ENCODE data around the gene PTPN9. TPM values are rescaled to one million over a fixed set of nuclear protein-coding genes. Genes with fewer than 3 reads are reported as not detected.
"Not testable (repeated sequence)": the region's sequence is repeated elsewhere in the genome, so short reads cannot be mapped to it uniquely, and the experiment has no call there.

Gene PTPN9
- total RNA-seq, 1 donor from 2014 or later, result 35.4 TPM

DNA sequence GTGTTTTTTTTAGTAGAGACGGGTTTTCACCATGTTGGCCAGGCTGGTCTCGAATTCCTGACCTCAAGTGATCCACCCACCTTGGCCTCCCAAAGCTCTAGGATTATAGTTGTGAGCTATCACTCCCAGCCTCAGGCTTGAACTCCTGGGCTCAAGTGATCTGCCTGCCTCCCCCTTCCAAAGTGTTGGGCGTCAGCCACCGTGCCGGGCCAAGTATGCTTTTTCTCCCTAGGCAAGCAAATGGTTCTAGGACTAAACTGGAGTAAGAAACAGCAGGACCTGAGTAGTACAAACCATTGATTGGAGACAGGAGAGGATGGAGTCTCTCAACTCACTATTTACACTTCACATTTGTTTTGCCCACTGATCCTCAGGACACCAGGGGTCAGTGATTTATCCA is 4.6 kb upstream of the PTPN9 start:
- DNase-seq (ENCODE audit: low spot score), result no peak

DNA sequence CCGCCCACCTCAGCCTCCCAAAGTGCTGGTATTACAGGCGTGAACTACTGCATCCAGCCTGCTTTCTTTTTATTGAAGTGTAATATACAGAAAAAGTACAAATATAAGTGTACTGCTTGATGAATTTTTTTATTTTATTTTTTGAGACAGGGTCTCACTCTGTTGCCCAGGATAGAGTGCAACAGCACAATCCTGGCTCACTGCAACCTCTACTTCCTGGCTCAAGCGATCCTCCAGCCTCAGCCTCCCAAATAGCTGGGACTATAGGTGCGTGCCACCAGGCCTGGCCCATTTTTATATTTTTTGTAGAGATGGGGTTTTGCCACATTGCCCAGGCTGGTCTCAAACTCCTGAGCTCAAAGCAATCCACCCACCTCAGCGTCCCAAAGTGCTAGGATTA is 3.8 kb upstream of the PTPN9 start:
- not testable (repeated sequence) for DNase-seq (ENCODE audit: low spot score)

- DNase-seq (ENCODE audit: low spot score), result no peak
Measured at GRCh38 chr15:75578173-75578947, 755 bp downstream of the PTPN9 start.

DNA sequence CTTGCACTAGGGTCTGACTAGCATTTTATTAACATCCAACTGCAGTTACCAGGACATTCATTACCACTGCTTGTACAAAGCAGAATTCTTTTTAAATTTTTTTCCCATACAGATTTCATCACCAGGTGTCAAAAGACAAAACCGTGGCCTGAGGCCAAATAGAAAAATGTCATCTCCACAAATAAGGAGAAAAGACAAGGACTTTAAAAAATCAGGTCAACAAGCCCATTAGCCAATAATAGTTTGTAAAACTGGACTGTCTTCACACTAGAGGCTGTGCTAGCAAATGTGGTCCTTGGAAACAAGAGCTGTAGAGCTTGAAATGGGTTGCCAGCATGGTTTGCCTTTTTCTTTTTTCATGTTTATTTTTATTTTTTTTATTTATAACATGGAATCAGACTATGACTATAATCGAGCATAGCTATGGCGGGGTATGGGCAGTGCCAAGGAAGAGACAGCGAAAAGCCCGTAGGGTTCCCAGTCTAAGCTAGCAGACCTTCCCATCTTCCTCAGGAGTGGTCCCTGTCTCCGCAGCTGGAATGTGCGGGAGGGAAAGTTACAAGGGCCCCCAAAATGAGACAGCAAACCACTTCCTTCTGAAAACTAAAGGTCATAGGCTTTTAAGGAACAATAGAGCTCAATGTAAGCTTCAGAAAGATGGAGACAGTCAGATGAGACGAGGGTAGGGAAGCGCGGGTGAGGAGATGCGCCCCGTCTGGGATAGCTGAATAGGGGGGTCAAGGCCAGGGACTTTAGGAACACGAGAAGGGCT is 1.5 kb downstream of the PTPN9 start:
- no peak for DNase-seq (ENCODE audit: low spot score)

- DNase-seq (ENCODE audit: low spot score), result no peak
Measured at GRCh38 chr15:75573648-75574384, 5.3 kb downstream of the PTPN9 start.

DNA sequence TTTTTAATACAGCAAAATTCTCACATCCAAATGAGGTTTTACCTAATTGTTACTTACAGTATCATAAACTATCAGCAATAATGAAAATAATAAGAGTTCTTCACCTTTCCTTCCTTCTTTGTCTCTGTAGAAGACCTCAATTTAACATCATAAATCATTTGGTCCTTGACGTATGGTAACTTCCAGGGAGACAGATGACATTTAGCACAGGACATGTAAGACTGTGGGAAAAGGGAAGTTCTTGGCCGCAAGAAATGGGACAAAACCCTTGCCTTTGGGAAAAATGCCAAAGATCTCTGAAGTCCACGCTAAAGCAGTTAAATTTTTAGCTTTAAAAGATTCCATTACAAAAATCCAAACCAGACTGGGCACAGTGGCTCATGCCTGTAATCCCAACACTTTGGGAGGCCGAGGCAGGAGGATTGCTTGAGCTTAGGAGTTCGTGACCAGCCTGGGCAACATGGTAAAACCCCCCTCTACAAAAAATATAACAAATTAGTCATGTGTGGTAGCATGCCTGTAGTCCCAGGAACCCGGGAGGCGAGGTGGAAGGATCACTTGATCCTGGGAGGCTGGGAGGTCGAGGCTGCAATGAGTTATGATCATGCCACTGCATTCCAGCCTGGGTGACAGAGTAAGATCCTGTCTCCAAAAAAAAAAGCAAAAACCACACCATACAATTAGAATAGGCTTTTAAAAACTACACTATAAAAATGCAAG is 8.8 kb downstream of the PTPN9 start:
- no peak for DNase-seq (ENCODE audit: low spot score)

- DNase-seq (ENCODE audit: low spot score), result no peak
Measured at GRCh38 chr15:75565062-75565970, 13.8 kb downstream of the PTPN9 start.

DNA sequence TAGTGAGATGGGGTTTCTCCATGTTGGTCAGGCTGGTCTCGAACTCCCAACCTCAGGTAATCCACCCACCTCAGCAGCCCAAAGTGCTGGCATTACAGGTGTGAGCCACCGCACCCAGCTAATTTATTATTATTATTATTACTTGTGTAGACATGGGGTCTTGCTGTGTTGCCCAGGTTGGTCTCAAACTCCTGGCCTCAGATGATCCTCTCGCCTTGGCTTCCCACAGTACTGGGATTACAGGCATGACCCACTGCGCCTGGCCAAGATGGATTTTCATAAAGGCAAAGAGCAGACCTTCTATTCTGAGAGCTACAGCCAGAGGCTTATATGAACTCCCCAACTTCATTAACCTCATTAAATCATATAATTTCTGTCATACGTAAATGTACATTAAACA is 17.2 kb downstream of the PTPN9 start:
- DNase-seq (ENCODE audit: low spot score), result no peak

GRCh38 chr15:75559360-75559759 is 19.8 kb downstream of the PTPN9 start:
- not testable (repeated sequence) for DNase-seq (ENCODE audit: low spot score)

GRCh38 chr15:75558955-75559354 is 20.2 kb downstream of the PTPN9 start:
- DNase-seq (ENCODE audit: low spot score), result not testable (repeated sequence)

DNA sequence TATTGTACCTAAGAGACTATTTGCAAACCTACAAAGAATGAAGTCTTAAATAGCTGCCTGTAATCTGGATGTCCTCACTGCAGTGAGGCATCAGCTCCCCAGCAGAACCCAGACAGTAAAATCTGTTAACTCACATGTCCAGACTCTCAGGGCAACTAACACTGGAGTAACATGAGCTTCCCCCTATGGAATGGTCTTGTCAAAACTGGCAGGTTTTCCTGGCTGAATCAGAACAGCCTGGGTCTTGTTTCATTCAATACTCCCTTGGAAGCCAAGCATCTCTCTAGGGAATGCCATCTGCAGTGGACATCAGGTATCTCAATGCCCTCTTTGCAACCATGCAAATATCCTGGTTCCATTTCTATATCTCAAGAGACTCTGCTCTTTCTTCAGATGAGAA is 24.4 kb downstream of the PTPN9 start:
- no peak for DNase-seq (ENCODE audit: low spot score)

GRCh38 chr15:75553659-75554058 is 25.5 kb downstream of the PTPN9 start:
- DNase-seq (ENCODE audit: low spot score), result no peak

GRCh38 chr15:75551091-75551490 is 28.0 kb downstream of the PTPN9 start:
- no peak for DNase-seq (ENCODE audit: low spot score)

GRCh38 chr15:75545064-75545463 is 34.1 kb downstream of the PTPN9 start:
- DNase-seq (ENCODE audit: low spot score), result no peak

DNA sequence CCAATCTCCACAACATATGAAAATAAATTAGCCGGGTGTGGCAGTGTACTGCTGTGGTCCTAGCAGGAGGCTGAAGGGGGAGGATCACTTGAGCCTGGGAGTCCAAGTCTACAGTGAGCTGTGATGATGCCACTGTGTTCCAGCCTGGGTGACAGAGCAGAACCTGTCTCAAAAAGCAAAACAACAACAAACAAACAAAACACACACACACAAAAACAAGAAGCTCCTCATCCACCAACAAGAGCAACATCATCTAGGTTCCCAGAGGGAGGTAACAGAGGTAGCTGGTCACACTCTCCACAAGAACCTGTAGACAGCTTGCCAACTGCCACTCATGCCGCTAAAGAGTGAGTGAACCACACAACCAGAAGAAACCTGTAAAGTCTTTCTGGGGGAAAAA is 34.8 kb downstream of the PTPN9 start:
- no peak for DNase-seq (ENCODE audit: low spot score)

GRCh38 chr15:75542949-75543545 is 36.1 kb downstream of the PTPN9 start:
- not testable (repeated sequence) for DNase-seq (ENCODE audit: low spot score)

- no peak for DNase-seq (ENCODE audit: low spot score)
Measured at GRCh38 chr15:75542386-75542797, 36.7 kb downstream of the PTPN9 start.

DNA sequence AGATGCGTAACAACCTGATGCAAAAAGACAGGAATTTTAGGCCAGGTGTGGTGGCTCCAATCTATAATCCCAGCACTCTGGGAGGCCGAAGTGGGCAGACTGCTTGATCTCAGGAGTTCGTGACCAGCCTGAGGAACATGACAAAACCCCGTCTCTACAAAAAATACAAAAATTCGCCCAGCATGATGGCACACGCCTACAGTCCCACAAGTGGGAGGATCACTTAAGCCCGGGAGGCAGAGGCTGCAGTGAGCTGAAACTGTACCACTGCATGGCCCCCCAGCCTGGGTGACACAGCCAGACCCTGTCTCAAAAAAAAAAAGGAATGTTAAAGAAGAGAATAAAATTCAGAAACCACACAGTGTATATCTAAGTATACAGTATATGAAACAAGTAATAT is 40.7 kb downstream of the PTPN9 start:
- DNase-seq (ENCODE audit: low spot score), result no peak

DNA sequence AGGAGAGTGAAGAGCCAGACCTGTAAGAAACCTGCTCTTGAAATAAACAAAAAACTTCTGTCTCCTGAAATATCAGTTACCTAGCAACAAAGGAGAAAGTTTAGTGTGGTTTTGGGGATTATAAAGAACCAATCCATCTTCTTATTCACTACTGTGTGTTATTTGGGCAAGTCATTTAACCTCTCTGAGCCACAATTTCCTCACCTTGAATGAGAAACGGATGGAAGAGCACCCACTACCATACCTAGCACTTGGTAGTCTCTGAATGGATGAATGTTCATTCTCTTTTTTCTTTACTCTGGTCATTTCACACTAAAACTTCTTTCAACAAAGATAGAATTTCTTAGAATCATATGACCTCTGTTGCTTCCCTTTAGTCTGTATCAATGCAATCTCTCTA is 45.2 kb downstream of the PTPN9 start:
- no peak for DNase-seq (ENCODE audit: low spot score)

Measured in mucosa of gallbladder (tissue), 1 donor.